H1 (cell line): ENCODE results near the gene CTBP2.

ENCODE experiments used
- POLR2A ChIP-seq, 2 experiments: IDR thresholded peaks; 1 replicate in 1 of 2; 2 replicates in 1 of 2; pipeline ENCODE4 v1.6.1; 2011; ENCODE audit warnings: low read depth in 2 of 2, low read length in 2 of 2, mild to moderate bottlenecking in 2 of 2; ENCODE audit errors: control extremely low read depth in 1 of 2
- RAD21 ChIP-seq, 2 experiments: IDR thresholded peaks in 1 of 2; conservative IDR thresholded peaks in 1 of 2; 2 replicates each; pipeline ENCODE4 v1.6.1; 2011; ENCODE audit warnings: low read depth in 2 of 2, low read length in 2 of 2, improper control_type of control experiment in 1 of 2, inconsistent platforms in 1 of 2, mild to moderate bottlenecking in 1 of 2, moderate library complexity in 1 of 2
- SIX5 ChIP-seq: IDR thresholded peaks from 2 replicates; pipeline ENCODE4 v1.6.1; 2011; ENCODE audit warnings: mild to moderate bottlenecking, low read depth, low read length
- TF ChIP-seq, protein P1 (sequence below), 3 experiments: IDR thresholded peaks; 1 replicate in 2 of 3; 2 replicates in 1 of 3; pipeline versions ENCODE4 v1.5.1 to v1.6.1; 2011; ENCODE audit warnings: low read length in 3 of 3, mild to moderate bottlenecking in 3 of 3, inconsistent platforms in 2 of 3, low read depth in 1 of 3, moderate library complexity in 1 of 3; ENCODE audit not compliant: insufficient read depth in 1 of 3; ENCODE audit errors: control extremely low read depth in 1 of 3
- TF ChIP-seq, protein P2 (sequence below): IDR thresholded peaks from 2 replicates; pipeline ENCODE4 v1.6.1; 2011; ENCODE audit warnings: low read length, improper control_type of control experiment
- TF ChIP-seq, protein P3 (sequence below): IDR thresholded peaks from 2 replicates; pipeline ENCODE4 v1.6.1; 2011; ENCODE audit warnings: low read depth, mild to moderate bottlenecking, low read length; ENCODE audit not compliant: insufficient read depth
- TF ChIP-seq, protein P4 (sequence below): IDR thresholded peaks from 2 replicates; pipeline ENCODE4 v1.6.1; 2012; ENCODE audit warnings: inconsistent platforms

DNA sequence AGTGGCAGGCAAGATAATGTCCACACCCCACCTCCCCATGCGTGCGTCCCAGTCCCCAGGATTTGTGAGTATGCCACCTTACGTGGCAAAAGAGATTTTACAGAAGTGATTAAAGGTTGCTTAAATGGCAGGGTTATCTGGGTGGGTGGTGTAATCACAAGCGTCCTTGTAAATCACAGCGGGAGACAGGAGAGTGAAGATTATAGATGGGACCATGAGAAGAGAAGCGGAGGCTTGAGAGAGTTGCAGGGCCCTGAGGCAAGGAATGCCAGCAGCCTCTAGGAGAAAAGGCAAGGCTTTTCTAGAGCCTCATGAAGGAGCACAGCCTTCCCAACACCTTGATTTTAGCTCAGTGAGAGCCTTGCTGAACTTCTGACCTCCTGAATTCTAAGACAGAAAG, 208.2 kb downstream of the CTBP2 start:
- TF ChIP-seq, protein P1, sequence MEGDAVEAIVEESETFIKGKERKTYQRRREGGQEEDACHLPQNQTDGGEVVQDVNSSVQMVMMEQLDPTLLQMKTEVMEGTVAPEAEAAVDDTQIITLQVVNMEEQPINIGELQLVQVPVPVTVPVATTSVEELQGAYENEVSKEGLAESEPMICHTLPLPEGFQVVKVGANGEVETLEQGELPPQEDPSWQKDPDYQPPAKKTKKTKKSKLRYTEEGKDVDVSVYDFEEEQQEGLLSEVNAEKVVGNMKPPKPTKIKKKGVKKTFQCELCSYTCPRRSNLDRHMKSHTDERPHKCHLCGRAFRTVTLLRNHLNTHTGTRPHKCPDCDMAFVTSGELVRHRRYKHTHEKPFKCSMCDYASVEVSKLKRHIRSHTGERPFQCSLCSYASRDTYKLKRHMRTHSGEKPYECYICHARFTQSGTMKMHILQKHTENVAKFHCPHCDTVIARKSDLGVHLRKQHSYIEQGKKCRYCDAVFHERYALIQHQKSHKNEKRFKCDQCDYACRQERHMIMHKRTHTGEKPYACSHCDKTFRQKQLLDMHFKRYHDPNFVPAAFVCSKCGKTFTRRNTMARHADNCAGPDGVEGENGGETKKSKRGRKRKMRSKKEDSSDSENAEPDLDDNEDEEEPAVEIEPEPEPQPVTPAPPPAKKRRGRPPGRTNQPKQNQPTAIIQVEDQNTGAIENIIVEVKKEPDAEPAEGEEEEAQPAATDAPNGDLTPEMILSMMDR (IDR thresholded peaks at IDR 0.05; ENCODE audit: control extremely low read depth in 1 of 3, insufficient read depth in 1 of 3, low read depth in 1 of 3, low read length in 3 of 3), result no peak
- TF ChIP-seq, protein P2, sequence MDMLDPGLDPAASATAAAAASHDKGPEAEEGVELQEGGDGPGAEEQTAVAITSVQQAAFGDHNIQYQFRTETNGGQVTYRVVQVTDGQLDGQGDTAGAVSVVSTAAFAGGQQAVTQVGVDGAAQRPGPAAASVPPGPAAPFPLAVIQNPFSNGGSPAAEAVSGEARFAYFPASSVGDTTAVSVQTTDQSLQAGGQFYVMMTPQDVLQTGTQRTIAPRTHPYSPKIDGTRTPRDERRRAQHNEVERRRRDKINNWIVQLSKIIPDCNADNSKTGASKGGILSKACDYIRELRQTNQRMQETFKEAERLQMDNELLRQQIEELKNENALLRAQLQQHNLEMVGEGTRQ, result no peak
- TF ChIP-seq POLR2A (IDR thresholded peaks at IDR 0.05; ENCODE audit: control extremely low read depth in 1 of 2, low read depth in 2 of 2, low read length in 2 of 2) (no peak), SIX5 (no peak), RAD21 (IDR thresholded peaks at IDR 0.05 in 1 of 2, conservative IDR thresholded peaks at IDR 0.05 in 1 of 2; ENCODE audit: low read depth in 2 of 2, low read length in 2 of 2) (no peak)
- TF ChIP-seq, protein P3, sequence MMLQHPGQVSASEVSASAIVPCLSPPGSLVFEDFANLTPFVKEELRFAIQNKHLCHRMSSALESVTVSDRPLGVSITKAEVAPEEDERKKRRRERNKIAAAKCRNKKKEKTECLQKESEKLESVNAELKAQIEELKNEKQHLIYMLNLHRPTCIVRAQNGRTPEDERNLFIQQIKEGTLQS, result no peak
- TF ChIP-seq, protein P4, sequence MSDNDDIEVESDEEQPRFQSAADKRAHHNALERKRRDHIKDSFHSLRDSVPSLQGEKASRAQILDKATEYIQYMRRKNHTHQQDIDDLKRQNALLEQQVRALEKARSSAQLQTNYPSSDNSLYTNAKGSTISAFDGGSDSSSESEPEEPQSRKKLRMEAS, result no peak
